HTERT RPE-1 (cell line): ENCODE data around the gene MMS22L.

ENCODE experiments used
- in situ Hi-C: fragments of 300-500 bp; cut with MboI; formaldehyde crosslinking; loops from 4 replicates; pipeline ENCODE4 v1.14.3; 2020; ENCODE audit warnings: low sequenced_read_pairs

The MMS22L gene

DNA sequence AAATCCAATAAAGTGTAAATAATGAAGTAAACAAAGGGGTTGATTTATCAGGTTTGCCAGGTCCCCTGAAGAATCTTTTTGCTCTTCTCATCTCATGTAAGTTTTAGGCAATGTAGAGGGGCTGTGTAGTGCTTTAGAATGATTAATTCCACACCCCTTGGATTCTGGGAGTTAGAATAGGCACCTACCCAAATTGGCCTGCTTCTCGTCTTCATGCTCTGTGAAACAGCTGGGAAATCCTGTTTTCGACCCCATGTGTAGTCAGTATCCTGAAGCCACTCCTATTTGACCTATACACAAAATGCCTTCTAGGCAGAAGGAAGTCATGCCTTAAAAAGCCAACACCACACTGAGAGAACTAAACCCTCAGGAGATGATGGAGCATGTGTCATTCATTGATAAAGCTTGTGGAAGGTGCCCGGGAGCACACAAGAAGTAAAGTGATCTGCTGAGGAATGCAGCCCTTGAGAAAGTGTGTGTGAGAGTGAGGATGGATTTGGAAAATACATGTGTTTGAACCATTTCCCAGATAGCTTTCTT lies 187.6 kb downstream of the MMS22L start:
- in situ Hi-C loops: no loop called here

DNA sequence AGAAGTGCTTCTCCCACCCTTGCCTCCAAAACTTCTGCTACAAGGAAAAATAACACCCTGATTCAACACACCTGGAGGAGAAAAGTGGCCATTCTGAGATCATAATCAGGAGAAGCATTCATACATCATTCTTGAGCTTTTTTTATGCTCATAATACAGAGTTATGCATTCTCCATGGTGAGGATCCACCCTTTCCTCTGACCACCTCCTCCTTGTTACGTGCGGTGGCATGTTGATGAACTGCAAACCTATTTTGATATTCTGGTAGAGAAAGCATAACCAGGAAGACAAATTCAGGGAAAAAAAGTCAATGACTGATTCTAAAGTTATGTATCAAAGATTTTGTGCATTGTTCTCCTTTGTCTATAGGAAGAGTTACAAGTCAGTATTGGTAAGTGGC lies 188.6 kb downstream of the MMS22L start:
- in situ Hi-C loops: no loop called here

DNA sequence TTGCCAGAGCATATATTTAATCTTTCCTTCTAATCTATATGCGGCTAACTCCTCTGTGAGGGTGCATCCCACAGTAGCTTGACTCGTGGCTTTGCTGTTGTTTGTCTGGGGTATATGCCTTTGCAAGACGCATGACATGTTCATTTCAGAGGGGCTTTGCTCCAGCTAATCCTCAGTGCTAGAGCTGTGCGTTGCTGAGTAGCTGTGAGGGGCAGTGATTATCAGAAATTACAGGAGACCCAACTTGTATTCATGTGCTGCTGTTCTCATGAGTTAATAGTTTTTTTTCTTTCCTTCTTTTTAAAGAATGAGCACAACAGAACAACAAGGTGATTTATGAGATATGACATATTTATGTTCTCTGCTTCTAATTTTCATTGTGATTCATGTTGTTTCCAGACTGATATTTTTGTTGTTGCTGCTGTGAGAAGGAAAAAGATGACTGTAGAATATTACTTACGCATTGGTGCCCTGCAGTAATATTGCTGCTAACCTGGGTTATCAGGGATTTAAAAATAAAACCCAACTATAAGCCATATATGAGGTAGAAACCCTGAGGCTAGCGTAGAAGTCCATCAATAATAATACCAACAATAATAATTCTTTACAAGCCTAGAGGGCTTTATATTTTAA lies 190.2 kb downstream of the MMS22L start:
- in situ Hi-C loops: no loop called here
